Measurements from ENCODE around the gene AAK1. TPM values are rescaled to one million over a fixed set of nuclear protein-coding genes. Genes with fewer than 3 reads are reported as not detected.

The AAK1 gene
- 99.3 and 101 TPM in 2 replicates for total RNA-seq (2013; cell fraction: nucleolus; rRNA removed)
- total RNA-seq (2014; rRNA removed) (24.5 and 26.0 TPM in 2 replicates), total RNA-seq (2014; rRNA removed; fragmentation: Illumina TruSeq; extraction: Trizol) (15.0 and 15.4 TPM in 2 replicates), total RNA-seq (2021) (32.9 and 35.0 TPM in 2 replicates), polyA plus RNA-seq (2011; rRNA removed) (10.3 and 12.0 TPM in 2 replicates), polyA plus RNA-seq (2014; fragmentation: Illumina TruSeq; extraction: Trizol) (17.6 and 18.1 TPM in 2 replicates), polyA plus RNA-seq (2014; fragmentation: Nextera tagmentation; extraction: Ambion mirVana) (1 to 10 TPM; 2.9 to 8.0 TPM), polyA plus RNA-seq (2014; rRNA removed) (16.9 and 21.0 TPM in 2 replicates), polyA plus RNA-seq (2016; fragmentation: Nextera tagmentation; extraction: Ambion mirVana) (10 to 100 TPM; 30.7 to 41.4 TPM), polyA minus RNA-seq (2011; rRNA and poly(A)+ RNA removed) (19.1 and 24.8 TPM in 2 replicates), Bru-seq, nascent RNA (percentile 72 among the genes with signal in this experiment), BruChase-seq, experiment 1, labeled RNA remaining after a 6-hour chase (percentile 72 among the genes with signal in this experiment), BruChase-seq, experiment 2, labeled RNA remaining after a 2-hour chase (percentile 73 among the genes with signal in this experiment)
- 8.7 TPM for polyA plus RNA-seq (2011; ENCODE audit: low read depth)
- 9.9 and 13.4 TPM in 2 replicates for polyA plus RNA-seq (2011; cell fraction: cytosol; rRNA removed)
- 18.1 and 24.2 TPM in 2 replicates for polyA plus RNA-seq (2011; cell fraction: nucleus; rRNA removed)
- 13.3 and 15.6 TPM in 2 replicates for polyA plus RNA-seq (2012)
- 12.2 and 13.6 TPM in 2 replicates for polyA minus RNA-seq (2011; cell fraction: cytosol; rRNA and poly(A)+ RNA removed)
- polyA minus RNA-seq (2011; cell fraction: nucleus; rRNA and poly(A)+ RNA removed) = 25.9 and 39.5 TPM in 2 replicates
- long read RNA-seq, experiment 1, partial matches to known transcripts = 0 of 3 reads
- long read RNA-seq, experiment 1, other reads (novel, unspliced or antisense) = 0 of 3 reads
- long read RNA-seq, experiment 2, partial matches to known transcripts = 0 of 14 reads
- long read RNA-seq, experiment 2, other reads (novel, unspliced or antisense) = 12 of 14 reads

GRCh38 chr2:69643602-69644505, at the start of gene AAK1:
TSS of gene AAK1 (minus strand) at chr2:69643739. CDS start at chr2:69643040, 699 bp downstream.
- BruUV-seq (replicated peaks) = TSS peak; percentile 86
- ChIA-PET CTCF (interaction anchor here (0.7 to 4.3 kb wide), 7 partner anchors 40 to 207 kb away, joined by 3 to 44 read pairs (median 3); partner anchors contain the start of gene NFU1), SMC1A (ENCODE audit: uncharacterized antibody, unreplicated experiment) (interaction anchor here (0.7 to 4.5 kb wide), 18 partner anchors 10 to 173 kb away, joined by 3 to 25 read pairs (median 5); no protein-coding TSS in a partner anchor), RAD21 (ENCODE audit: unreplicated experiment) (interaction anchor here (0.6 to 4.5 kb wide), 10 partner anchors 15 to 110 kb away, joined by 3 to 28 read pairs (median 4); no protein-coding TSS in a partner anchor), POLR2A (interaction anchor here (0.7 to 2.0 kb wide), 9 partner anchors 24 to 206 kb away, joined by 3 to 8 read pairs (median 4); partner anchors contain the start of gene NFU1)
- Histone ChIP-seq H3K9me3 (replicated peaks; ENCODE audit: control insufficient read depth, insufficient read depth, low read length) (peaks cover 2% of the 10 kb centered on the region; the same call in 1 of the 3 replicates), H4K20me1 (ENCODE audit: control insufficient read depth, insufficient read depth) (no peaks in the 10 kb centered on the region), H3K27me3 (replicated peaks in 1 of 2; ENCODE audit: control insufficient read depth in 2 of 2, insufficient read depth in 2 of 2, low read length in 1 of 2) (no peaks in the 10 kb centered on the region), H3K27ac (ENCODE audit: control insufficient read depth, insufficient read depth) (peak within 1 kb of the TSS; percentile 94), H3K79me2 (ENCODE audit: control insufficient read depth, insufficient read depth, low read length) (peaks cover 61% of the 10 kb centered on the region), H3K9ac (ENCODE audit: control insufficient read depth, insufficient read depth, low read length) (peak within 1 kb of the TSS; percentile 89), H3K4me1 (ENCODE audit: control insufficient read depth, insufficient read depth, low read length) (peaks cover 28% of the 10 kb centered on the region), H3K4me3 (peak within 1 kb of the TSS; percentile 85), H3K36me3 (ENCODE audit: control insufficient read depth in 2 of 2, insufficient read depth in 2 of 2, low read length in 1 of 2) (no peaks in the 10 kb centered on the region), H2AFZ (ENCODE audit: control insufficient read depth, low read depth, low read length) (peak within 1 kb of the TSS; percentile 98), H3K4me2 (ENCODE audit: control insufficient read depth, insufficient read depth) (peak within 1 kb of the TSS; percentile 94)
- peak; percentile 69 for ATAC-seq
- no peak for FAIRE-seq
- WGBS (ENCODE audit: insufficient coverage, insufficient replicate concordance, low lambda C conversion rate, missing lambda C conversion rate) = under 1% methylated on average over 73 of the region's 81 CpGs
- peak; percentile 68 for DNase-seq (ENCODE audit: low read depth, low spot score)
- intact Hi-C loops (cut with micrococcal nuclease; ENCODE audit: unreplicated experiment) (loop anchor here (2.0 to 10.0 kb wide), 5 partner anchors 62 to 1269 kb away; partner anchors contain the start of gene GFPT1), in situ Hi-C loops (cut with MboI) (no loop called here)
- 0 out of 2 replicates have a peak, but pooled peaks have one; percentile 3 for TF ChIP-seq SPI1 (IDR thresholded peaks at IDR 0.05; ENCODE audit: borderline replicate concordance, insufficient read depth, low read depth, low read length)
- TF ChIP-seq RELA (IDR thresholded peaks at IDR 0.05; ENCODE audit: borderline replicate concordance, partially characterized antibody) = peak; percentile 63
- TF ChIP-seq MYB (IDR thresholded peaks at IDR 0.05; ENCODE audit: borderline replicate concordance, low read depth, low read length) = no peak
- TF ChIP-seq NKRF (conservative IDR thresholded peaks at IDR 0.05) = peak; percentile 84; the same call in 1 of the 2 replicates
- TF ChIP-seq RUNX3 (IDR thresholded peaks at IDR 0.05; ENCODE audit: low read length) = peak; percentile 94
- no peak for TF ChIP-seq NFYB (IDR thresholded peaks at IDR 0.05; ENCODE audit: insufficient read depth, low read depth, low read length)
- TF ChIP-seq, protein P1, sequence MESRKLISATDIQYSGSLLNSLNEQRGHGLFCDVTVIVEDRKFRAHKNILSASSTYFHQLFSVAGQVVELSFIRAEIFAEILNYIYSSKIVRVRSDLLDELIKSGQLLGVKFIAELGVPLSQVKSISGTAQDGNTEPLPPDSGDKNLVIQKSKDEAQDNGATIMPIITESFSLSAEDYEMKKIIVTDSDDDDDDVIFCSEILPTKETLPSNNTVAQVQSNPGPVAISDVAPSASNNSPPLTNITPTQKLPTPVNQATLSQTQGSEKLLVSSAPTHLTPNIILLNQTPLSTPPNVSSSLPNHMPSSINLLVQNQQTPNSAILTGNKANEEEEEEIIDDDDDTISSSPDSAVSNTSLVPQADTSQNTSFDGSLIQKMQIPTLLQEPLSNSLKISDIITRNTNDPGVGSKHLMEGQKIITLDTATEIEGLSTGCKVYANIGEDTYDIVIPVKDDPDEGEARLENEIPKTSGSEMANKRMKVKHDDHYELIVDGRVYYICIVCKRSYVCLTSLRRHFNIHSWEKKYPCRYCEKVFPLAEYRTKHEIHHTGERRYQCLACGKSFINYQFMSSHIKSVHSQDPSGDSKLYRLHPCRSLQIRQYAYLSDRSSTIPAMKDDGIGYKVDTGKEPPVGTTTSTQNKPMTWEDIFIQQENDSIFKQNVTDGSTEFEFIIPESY (IDR thresholded peaks at IDR 0.05) = no peak
- peak; percentile 84 for TF ChIP-seq PML (IDR thresholded peaks at IDR 0.05; ENCODE audit: low read length)

All from GM12878 (cell line).